PC-9 (cell line): Measurements from ENCODE around the gene FUT6. TPM values are rescaled to one million over a fixed set of nuclear protein-coding genes. Genes with fewer than 3 reads are reported as not detected.
"Not testable (repeated sequence)": the region's sequence is repeated elsewhere in the genome, so short reads cannot be mapped to it uniquely, and the experiment has no call there.

ENCODE experiments used
- BruUV-seq: library from RNA; stranded (reverse); fragments of 400-500 nt; replicated peaks from 2 replicates; lab custom pipeline; 2021; lab: Mats Ljungman, UMichigan
- CTCF ChIA-PET: fragments of 300-600 bp; sonication (Branson Sonifier 250); formaldehyde crosslinking; loops from one replicate; lab custom pipeline; 2022; ENCODE audit warnings: antibody characterized with exemption; lab: Charles Lee
- POLR2A ChIA-PET: fragments of 300-600 bp; sonication (Branson Sonifier 250); formaldehyde crosslinking; loops from one replicate; lab custom pipeline; 2022; ENCODE audit warnings: antibody characterized with exemption; ENCODE audit not compliant: unreplicated experiment; lab: Charles Lee
- DNase-seq, 2 experiments: peaks; one replicate each; pipeline versions ENCODE4 v3.0.0 to v3.0.0-alpha.2; 2015 to 2022; ENCODE audit warnings: mixed read lengths in 1 of 2
- H2AFZ ChIP-seq: fragments of 200-600 bp; sonication (generic); 2 replicates; pipeline ENCODE4 v1.8.1; 2017; ENCODE audit warnings: antibody characterized with exemption
- H3F3A ChIP-seq: fragments of 200-600 bp; sonication (generic); 2 replicates; pipeline ENCODE4 v1.8.1; 2017; ENCODE audit warnings: antibody characterized with exemption, mild to moderate bottlenecking, low read depth; ENCODE audit not compliant: insufficient read depth
- H3K27ac ChIP-seq: fragments of 200-600 bp; sonication (generic); 2 replicates; pipeline ENCODE4 v1.6.1; 2016; ENCODE audit warnings: mixed run types
- H3K27me3 ChIP-seq: fragments of 200-600 bp; sonication (generic); 2 replicates; pipeline ENCODE4 v1.6.1; 2016; ENCODE audit warnings: low read depth, mixed run types; ENCODE audit not compliant: insufficient read depth
- H3K36me3 ChIP-seq: fragments of 200-600 bp; sonication (generic); 2 replicates; pipeline ENCODE4 v1.6.1; 2016; ENCODE audit warnings: low read depth, mixed run types
- H3K4me1 ChIP-seq: fragments of 200-600 bp; sonication (generic); replicated peaks from 2 replicates; pipeline ENCODE4 v1.6.1; 2016; ENCODE audit warnings: mixed run types; ENCODE audit not compliant: insufficient read depth
- H3K4me2 ChIP-seq: fragments of 200-600 bp; sonication (generic); 2 replicates; pipeline ENCODE4 v1.6.1; 2017; ENCODE audit warnings: mixed run types
- H3K4me3 ChIP-seq: fragments of 200-600 bp; sonication (generic); 2 replicates; pipeline ENCODE4 v1.6.1; 2016; ENCODE audit warnings: mixed run types
- H3K79me2 ChIP-seq: fragments of 200-600 bp; sonication (generic); 2 replicates; pipeline ENCODE4 v1.6.1; 2017; ENCODE audit warnings: low read depth, mixed run types
- H3K9me2 ChIP-seq: fragments of 200-600 bp; sonication (generic); 2 replicates; pipeline ENCODE4 v1.8.1; 2017; ENCODE audit warnings: mild to moderate bottlenecking; ENCODE audit not compliant: insufficient read depth
- H3K9me3 ChIP-seq: fragments of 200-600 bp; sonication (generic); 2 replicates; pipeline ENCODE4 v1.8.1; 2016; ENCODE audit warnings: low read depth; ENCODE audit not compliant: insufficient read depth
- H4K20me1 ChIP-seq: fragments of 200-600 bp; sonication (generic); 2 replicates; pipeline ENCODE4 v1.8.1; 2017; ENCODE audit not compliant: insufficient read depth
- EZH2 ChIP-seq: fragments of 200-600 bp; sonication (generic); IDR thresholded peaks from 2 replicates; pipeline ENCODE4 v1.8.0; 2017; ENCODE audit warnings: antibody characterized with exemption, low read depth
- intact Hi-C: fragments of 100-400 bp; cut with micrococcal nuclease; formaldehyde crosslinking; loops from one replicate; pipeline ENCODE4 v1.10.0; 2022; ENCODE audit not compliant: unreplicated experiment
- total RNA-seq: library from RNA; stranded (reverse); gene quantifications from 2 replicates; pipeline ENCODE4 v1.2.3, GENCODE V29; 2021
- TF ChIP-seq, protein P1 (sequence below): fragments of 200-600 bp; sonication (generic); conservative IDR thresholded peaks from 2 replicates; pipeline ENCODE4 v1.6.1; 2017; ENCODE audit warnings: mixed run types, antibody characterized with exemption, mild to moderate bottlenecking, moderate library complexity

Gene FUT6
- total RNA-seq, 1 experiment from 2014 or later: 0.55 TPM

DNA sequence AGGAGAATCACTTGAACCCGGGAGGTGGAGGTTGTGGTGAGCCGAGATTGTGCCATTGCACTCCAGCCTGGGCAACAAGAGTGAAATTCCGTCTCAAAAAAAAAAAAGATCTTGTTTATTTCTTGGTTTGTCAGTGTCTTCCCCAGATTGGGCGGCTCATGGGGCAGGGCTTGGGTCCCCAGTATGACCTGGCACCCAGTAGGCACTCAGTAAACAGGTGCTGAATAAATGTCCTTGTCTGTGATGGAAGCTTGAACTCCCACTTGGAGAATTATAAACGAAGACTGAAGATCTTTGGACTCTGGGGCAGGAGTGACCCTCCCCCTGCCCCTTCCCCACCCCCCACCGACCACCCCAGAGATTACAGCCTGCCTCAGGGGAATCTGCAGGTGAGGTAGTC, 40.7 kb upstream of the FUT6 start:
- no peak for DNase-seq
- Histone ChIP-seq H4K20me1 (no peaks in the 10 kb centered on the region), H3K9me2 (no peaks in the 10 kb centered on the region), H3K9me3 (no peaks in the 10 kb centered on the region), H3K27ac (no peak overlapping the region), H3K36me3 (no peaks in the 10 kb centered on the region), H3K4me2 (no peak overlapping the region), H3K79me2 (no peaks in the 10 kb centered on the region), H3K4me3 (no peak overlapping the region), H3F3A (no peaks in the 10 kb centered on the region; the same call in 1 of the 2 replicates), H2AFZ (no peak overlapping the region), H3K27me3 (no peaks in the 10 kb centered on the region), H3K4me1 (no peaks in the 10 kb centered on the region)
- TF ChIP-seq, protein P1, sequence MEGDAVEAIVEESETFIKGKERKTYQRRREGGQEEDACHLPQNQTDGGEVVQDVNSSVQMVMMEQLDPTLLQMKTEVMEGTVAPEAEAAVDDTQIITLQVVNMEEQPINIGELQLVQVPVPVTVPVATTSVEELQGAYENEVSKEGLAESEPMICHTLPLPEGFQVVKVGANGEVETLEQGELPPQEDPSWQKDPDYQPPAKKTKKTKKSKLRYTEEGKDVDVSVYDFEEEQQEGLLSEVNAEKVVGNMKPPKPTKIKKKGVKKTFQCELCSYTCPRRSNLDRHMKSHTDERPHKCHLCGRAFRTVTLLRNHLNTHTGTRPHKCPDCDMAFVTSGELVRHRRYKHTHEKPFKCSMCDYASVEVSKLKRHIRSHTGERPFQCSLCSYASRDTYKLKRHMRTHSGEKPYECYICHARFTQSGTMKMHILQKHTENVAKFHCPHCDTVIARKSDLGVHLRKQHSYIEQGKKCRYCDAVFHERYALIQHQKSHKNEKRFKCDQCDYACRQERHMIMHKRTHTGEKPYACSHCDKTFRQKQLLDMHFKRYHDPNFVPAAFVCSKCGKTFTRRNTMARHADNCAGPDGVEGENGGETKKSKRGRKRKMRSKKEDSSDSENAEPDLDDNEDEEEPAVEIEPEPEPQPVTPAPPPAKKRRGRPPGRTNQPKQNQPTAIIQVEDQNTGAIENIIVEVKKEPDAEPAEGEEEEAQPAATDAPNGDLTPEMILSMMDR: no peak
- TF ChIP-seq EZH2: no peak
- POLR2A ChIA-PET: no interaction called here
- CTCF ChIA-PET: no interaction called here
- BruUV-seq: no TSS peak
- intact Hi-C loops: no loop called here

GRCh38 chr19:5877882-5878281, 38.4 kb upstream of the FUT6 start:
- intact Hi-C loops: no loop called here
- POLR2A ChIA-PET: no interaction called here
- H3K27ac ChIP-seq: no peak overlapping the region
- H3F3A ChIP-seq: no peaks in the 10 kb centered on the region; the same call in 1 of the 2 replicates
- no peaks in the 10 kb centered on the region for H3K79me2 ChIP-seq
- H3K4me2 ChIP-seq: no peak overlapping the region
- CTCF ChIA-PET: no interaction called here
- H2AFZ ChIP-seq: no peak overlapping the region
- H3K4me3 ChIP-seq: no peak overlapping the region
- no peaks in the 10 kb centered on the region for H3K27me3 ChIP-seq
- TF ChIP-seq EZH2: no peak
- no peaks in the 10 kb centered on the region for H3K4me1 ChIP-seq
- no peaks in the 10 kb centered on the region for H4K20me1 ChIP-seq
- no TSS peak for BruUV-seq
- H3K36me3 ChIP-seq: no peaks in the 10 kb centered on the region
- H3K9me2 ChIP-seq: no peaks in the 10 kb centered on the region
- DNase-seq: no peak
- H3K9me3 ChIP-seq: no peaks in the 10 kb centered on the region

DNA sequence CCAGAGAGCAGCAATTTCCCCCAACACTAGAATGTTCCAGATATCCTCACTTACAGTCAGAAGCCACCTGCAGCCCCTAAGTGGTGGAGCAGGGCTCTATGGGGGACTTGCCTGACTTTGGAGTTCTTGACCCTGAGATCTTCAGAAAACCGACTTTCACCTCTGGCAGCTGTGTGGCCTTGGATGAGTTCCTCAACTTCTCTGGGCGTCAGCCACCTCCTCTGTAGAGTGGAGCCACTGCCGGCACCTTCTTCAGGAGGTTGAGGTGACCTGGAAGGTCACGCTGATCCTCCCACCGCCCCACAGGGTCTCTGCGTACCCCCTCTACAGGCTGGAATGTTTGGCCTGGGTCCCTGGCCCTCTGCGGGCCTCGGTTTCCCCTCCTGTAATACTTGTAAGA, 37.9 kb upstream of the FUT6 start:
- Histone ChIP-seq H4K20me1 (no peaks in the 10 kb centered on the region), H3K4me2 (no peak overlapping the region), H3K9me2 (no peaks in the 10 kb centered on the region), H3K27me3 (no peaks in the 10 kb centered on the region), H2AFZ (no peak overlapping the region), H3F3A (no peaks in the 10 kb centered on the region; the same call in 1 of the 2 replicates), H3K9me3 (no peaks in the 10 kb centered on the region), H3K79me2 (no peaks in the 10 kb centered on the region), H3K27ac (no peak overlapping the region), H3K4me1 (no peaks in the 10 kb centered on the region), H3K36me3 (no peaks in the 10 kb centered on the region), H3K4me3 (no peak overlapping the region)
- intact Hi-C loops: no loop called here
- no peak for DNase-seq
- CTCF ChIA-PET: no interaction called here
- POLR2A ChIA-PET: no interaction called here
- no TSS peak for BruUV-seq
- TF ChIP-seq, protein P1: no peak
- TF ChIP-seq EZH2: no peak

GRCh38 chr19:5874496-5874895, 35.0 kb upstream of the FUT6 start:
- H3K79me2 ChIP-seq, H3K4me2 ChIP-seq, H3K9me2 ChIP-seq, H4K20me1 ChIP-seq, H2AFZ ChIP-seq, H3K27ac ChIP-seq, H3K4me3 ChIP-seq, H3K9me3 ChIP-seq, H3K36me3 ChIP-seq, CTCF ChIA-PET, intact Hi-C loops, H3K27me3 ChIP-seq, BruUV-seq, H3K4me1 ChIP-seq, H3F3A ChIP-seq, DNase-seq: not testable (repeated sequence)
- POLR2A ChIA-PET: interaction anchor here (0.5 to 0.7 kb wide), 2 partner anchors 75 to 153 kb away, joined by 4 to 19 read pairs; no protein-coding TSS in a partner anchor
